Activated CD4-positive, alpha-beta memory T cell treated with anti-CD3 and anti-CD28 coated beads for 36 hours (primary cell): ENCODE results near the gene HCN2. TPM values are rescaled to one million over a fixed set of nuclear protein-coding genes. Genes with fewer than 3 reads are reported as not detected.

ENCODE experiments used
- CTCF ChIA-PET: fragments of 350-600 bp; sonication (Branson Sonifier 250); formaldehyde crosslinking; loops from one replicate; lab custom pipeline; 2021; ENCODE audit warnings: antibody characterized with exemption, inconsistent platforms; lab: Charles Lee
- POLR2A ChIA-PET: fragments of 350-600 bp; sonication (Branson Sonifier 250); formaldehyde crosslinking; loops from one replicate; lab custom pipeline; 2021; ENCODE audit warnings: antibody characterized with exemption; lab: Charles Lee
- DNase-seq: peaks from one replicate; pipeline ENCODE4 v3.0.0-alpha.2; 2020
- H3K27ac Mint-ChIP-seq: one replicate; pipeline ENCODE4 v1.8.0; 2021; ENCODE audit warnings: mixed read lengths
- H3K27me3 Mint-ChIP-seq: one replicate; pipeline ENCODE4 v1.8.0; 2021; ENCODE audit warnings: mixed read lengths
- H3K36me3 Mint-ChIP-seq: one replicate; pipeline ENCODE4 v1.8.0; 2021; ENCODE audit warnings: mixed read lengths
- H3K4me1 Mint-ChIP-seq: one replicate; pipeline ENCODE4 v1.8.0; 2021; ENCODE audit warnings: low read depth, mixed read lengths
- H3K4me3 Mint-ChIP-seq: one replicate; pipeline ENCODE4 v1.8.0; 2021; ENCODE audit warnings: mild to moderate bottlenecking, mixed read lengths
- H3K9me3 Mint-ChIP-seq: one replicate; pipeline ENCODE4 v1.8.0; 2021; ENCODE audit warnings: mixed read lengths
- intact Hi-C: fragments of 100-400 bp; cut with micrococcal nuclease; formaldehyde crosslinking; loops from one replicate; pipeline ENCODE4 v1.15.1; 2023
- total RNA-seq, 2 experiments: library from RNA; stranded (reverse); gene quantifications; one replicate each; pipeline ENCODE4 v1.2.3, GENCODE V29; 2021

Gene HCN2
- total RNA-seq, 2 experiments from 2014 or later = 1.00 to 1.0 TPM

DNA sequence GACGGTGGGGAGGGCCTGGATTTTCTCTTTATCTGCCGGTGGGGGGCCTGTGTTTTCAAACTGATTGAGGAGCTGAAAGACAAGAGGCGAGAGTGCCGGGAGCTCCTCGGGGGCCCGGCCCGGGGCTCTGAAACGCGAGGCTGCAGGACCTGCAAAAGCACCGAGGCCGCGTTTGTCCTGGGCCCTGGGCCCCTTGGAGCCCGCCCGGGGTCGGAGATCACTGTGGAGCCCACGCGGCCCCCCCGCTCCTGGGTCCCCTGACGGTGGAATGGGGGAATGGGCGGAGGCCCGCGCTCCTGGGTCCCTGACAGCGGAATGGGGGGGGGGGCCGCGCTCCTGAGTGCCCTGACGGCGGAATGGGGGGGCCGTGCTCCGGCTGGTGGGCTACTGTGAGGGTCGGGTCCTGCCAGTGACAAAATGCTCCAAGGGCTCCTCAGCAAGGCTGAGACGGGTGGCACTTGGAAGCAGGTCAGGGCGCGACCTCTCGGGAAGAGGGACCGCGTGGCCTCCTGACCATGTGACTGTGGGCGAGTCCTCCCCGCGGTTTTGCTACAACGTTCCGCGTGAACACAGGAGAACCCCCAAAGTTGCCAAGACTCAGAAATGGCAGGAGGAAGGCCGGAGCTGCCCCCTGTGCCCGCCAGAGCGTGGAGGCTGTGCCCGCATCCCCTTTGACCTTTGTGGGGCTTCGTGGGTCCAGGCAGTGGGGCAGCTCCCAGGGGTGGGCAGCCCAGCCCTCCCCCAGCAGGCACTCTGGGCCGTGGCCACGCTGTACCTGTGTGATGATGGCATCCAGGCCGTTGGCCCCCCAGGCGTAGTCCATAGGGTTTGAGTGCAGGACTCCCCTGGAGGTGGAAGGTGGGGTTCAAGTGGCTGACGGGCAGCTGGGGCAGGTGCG lies 59.5 kb downstream of the HCN2 start:
- Mint-ChIP-seq H3K27ac (no peak overlapping the region), H3K4me3 (no peak overlapping the region), H3K36me3 (peaks cover 15% of the 10 kb centered on the region), H3K27me3 (no peaks in the 10 kb centered on the region), H3K4me1 (no peaks in the 10 kb centered on the region), H3K9me3 (no peaks in the 10 kb centered on the region)
- DNase-seq = no peak
- intact Hi-C loops = no loop called here
- CTCF ChIA-PET = no interaction called here
- POLR2A ChIA-PET = no interaction called here

GRCh38 chr19:650121-650520 lies 60.4 kb downstream of the HCN2 start:
- intact Hi-C loops = no loop called here
- Mint-ChIP-seq H3K36me3 (peaks cover 15% of the 10 kb centered on the region), H3K4me3 (no peak overlapping the region), H3K9me3 (no peaks in the 10 kb centered on the region), H3K27ac (no peak overlapping the region), H3K27me3 (no peaks in the 10 kb centered on the region), H3K4me1 (peaks cover 5% of the 10 kb centered on the region)
- DNase-seq = no peak
- ChIA-PET CTCF (no interaction called here), POLR2A (interaction anchor here (0.5 to 0.9 kb wide), 2 partner anchors 64 to 92 kb away, joined by 3 read pairs; no protein-coding TSS in a partner anchor)

GRCh38 chr19:651114-651818 lies 61.6 kb downstream of the HCN2 start:
- intact Hi-C loops = no loop called here
- no peak for DNase-seq
- Mint-ChIP-seq H3K36me3 (peaks cover 16% of the 10 kb centered on the region), H3K27me3 (no peaks in the 10 kb centered on the region), H3K9me3 (no peaks in the 10 kb centered on the region), H3K4me1 (peaks cover 15% of the 10 kb centered on the region), H3K27ac (no peak overlapping the region), H3K4me3 (no peak overlapping the region)
- ChIA-PET CTCF (no interaction called here), POLR2A (no interaction called here)

GRCh38 chr19:651991-652390 lies 62.3 kb downstream of the HCN2 start:
- no peaks in the 10 kb centered on the region for H3K9me3 Mint-ChIP-seq
- H3K4me1 Mint-ChIP-seq = peaks cover 18% of the 10 kb centered on the region
- ChIA-PET POLR2A (no interaction called here), CTCF (no interaction called here)
- peaks cover 14% of the 10 kb centered on the region for H3K36me3 Mint-ChIP-seq
- H3K27me3 Mint-ChIP-seq = no peaks in the 10 kb centered on the region
- H3K27ac Mint-ChIP-seq = no peak overlapping the region
- no peak for DNase-seq
- H3K4me3 Mint-ChIP-seq = no peak overlapping the region
- intact Hi-C loops = no loop called here

GRCh38 chr19:652467-653389 lies 63.0 kb downstream of the HCN2 start:
- no peak for DNase-seq
- CTCF ChIA-PET = no interaction called here
- intact Hi-C loops = no loop called here
- no peak overlapping the region for H3K4me3 Mint-ChIP-seq
- POLR2A ChIA-PET = no interaction called here
- peaks cover 25% of the 10 kb centered on the region for H3K4me1 Mint-ChIP-seq
- peaks cover 18% of the 10 kb centered on the region for H3K36me3 Mint-ChIP-seq
- no peak overlapping the region for H3K27ac Mint-ChIP-seq
- H3K9me3 Mint-ChIP-seq = no peaks in the 10 kb centered on the region
- no peaks in the 10 kb centered on the region for H3K27me3 Mint-ChIP-seq

DNA sequence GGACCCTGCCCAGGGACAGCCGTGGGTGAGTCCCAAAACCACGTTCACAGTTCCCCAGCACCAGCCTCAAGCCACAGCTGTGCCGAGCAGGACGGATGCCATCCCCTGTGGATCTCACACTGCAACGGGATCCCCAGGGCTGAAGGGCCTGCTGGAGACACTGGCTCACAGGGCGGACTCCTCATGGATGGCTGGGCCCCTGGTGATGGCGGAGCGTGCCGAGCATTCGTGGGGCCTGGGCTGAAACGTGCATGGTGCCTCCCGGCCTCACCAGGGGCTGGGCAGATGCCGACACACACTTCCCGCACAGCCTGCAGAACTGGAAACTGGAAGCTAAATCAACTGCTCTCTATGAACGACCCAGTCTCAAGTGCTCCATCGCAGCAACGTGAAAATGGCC lies 63.7 kb downstream of the HCN2 start:
- intact Hi-C loops = no loop called here
- Mint-ChIP-seq H3K36me3 (peaks cover 15% of the 10 kb centered on the region), H3K4me1 (peaks cover 32% of the 10 kb centered on the region), H3K9me3 (no peaks in the 10 kb centered on the region), H3K27me3 (no peaks in the 10 kb centered on the region), H3K27ac (no peak overlapping the region), H3K4me3 (no peak overlapping the region)
- DNase-seq = no peak
- CTCF ChIA-PET = no interaction called here
- POLR2A ChIA-PET = no interaction called here

- no peaks in the 10 kb centered on the region for H3K9me3 Mint-ChIP-seq
- H3K4me3 Mint-ChIP-seq = no peak overlapping the region
- DNase-seq = no peak
- H3K27ac Mint-ChIP-seq = peak overlapping the region; percentile 18
- H3K4me1 Mint-ChIP-seq = peaks cover 50% of the 10 kb centered on the region
- peaks cover 18% of the 10 kb centered on the region for H3K36me3 Mint-ChIP-seq
- ChIA-PET CTCF (interaction anchor here (0.7 kb wide), 1 partner anchor 72 kb away, joined by 3 read pairs; no protein-coding TSS in a partner anchor), POLR2A (no interaction called here)
- H3K27me3 Mint-ChIP-seq = no peaks in the 10 kb centered on the region
- intact Hi-C loops = no loop called here
Observed at GRCh38 chr19:655691-656090, 66.0 kb downstream of the HCN2 start.

DNA sequence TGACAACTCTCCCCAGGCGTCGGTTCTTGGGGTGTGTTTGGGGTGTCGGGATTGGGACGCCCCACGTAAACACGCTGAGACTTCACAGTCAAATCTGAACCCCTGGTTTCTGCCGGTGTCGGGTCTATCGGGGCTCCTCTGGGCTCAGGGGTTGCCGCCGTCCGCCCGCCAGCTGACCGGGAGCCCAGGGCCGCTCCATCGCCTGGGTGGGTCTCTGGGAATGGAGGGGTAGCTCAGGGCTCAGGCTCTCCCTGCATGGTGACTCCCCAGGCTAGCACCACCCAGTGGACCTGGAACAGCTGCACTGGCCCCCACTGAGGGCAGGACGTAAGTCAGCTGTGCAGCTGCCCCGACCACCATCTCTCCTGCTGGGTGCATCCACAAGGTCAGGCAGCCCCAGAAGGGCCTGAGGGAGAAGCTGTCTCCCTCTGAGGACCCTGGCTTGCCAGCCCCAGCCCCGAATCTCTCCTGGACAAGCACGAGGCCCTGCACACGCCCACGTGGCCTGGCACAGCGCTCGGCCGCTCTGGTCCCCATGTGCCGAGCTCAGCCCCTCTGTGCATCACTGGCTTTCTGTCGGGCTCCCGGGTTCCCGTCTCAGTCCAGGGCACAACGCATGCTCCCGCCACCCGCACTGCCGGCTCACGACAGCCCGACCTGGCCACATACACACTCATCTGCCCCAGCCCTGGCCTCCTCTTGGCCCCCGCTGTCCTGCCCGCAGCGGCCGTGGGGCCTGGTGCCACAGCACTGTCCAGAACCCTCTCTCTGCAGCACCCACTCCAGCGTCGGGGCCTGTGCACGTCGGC lies 67.3 kb downstream of the HCN2 start:
- CTCF ChIA-PET = interaction anchor here (1.0 kb wide), 1 partner anchor 77 kb away, joined by 3 read pairs; no protein-coding TSS in a partner anchor
- H3K27ac Mint-ChIP-seq = peak overlapping the region; percentile 13
- H3K27me3 Mint-ChIP-seq = no peaks in the 10 kb centered on the region
- POLR2A ChIA-PET = interaction anchor here (0.7 kb wide), 1 partner anchor 84 kb away, joined by 3 read pairs; the partner anchor contains the start of gene BSG
- no peak for DNase-seq
- intact Hi-C loops = no loop called here
- H3K9me3 Mint-ChIP-seq = no peaks in the 10 kb centered on the region
- H3K4me1 Mint-ChIP-seq = peaks cover 53% of the 10 kb centered on the region
- H3K4me3 Mint-ChIP-seq = no peak overlapping the region
- H3K36me3 Mint-ChIP-seq = peaks cover 25% of the 10 kb centered on the region

- DNase-seq = no peak
- intact Hi-C loops = no loop called here
- POLR2A ChIA-PET = no interaction called here
- Mint-ChIP-seq H3K36me3 (peaks cover 25% of the 10 kb centered on the region), H3K4me1 (peaks cover 53% of the 10 kb centered on the region), H3K4me3 (no peak overlapping the region), H3K27ac (no peak overlapping the region), H3K9me3 (no peaks in the 10 kb centered on the region), H3K27me3 (no peaks in the 10 kb centered on the region)
- CTCF ChIA-PET = no interaction called here
Observed at GRCh38 chr19:657611-658010, 67.9 kb downstream of the HCN2 start.

DNA sequence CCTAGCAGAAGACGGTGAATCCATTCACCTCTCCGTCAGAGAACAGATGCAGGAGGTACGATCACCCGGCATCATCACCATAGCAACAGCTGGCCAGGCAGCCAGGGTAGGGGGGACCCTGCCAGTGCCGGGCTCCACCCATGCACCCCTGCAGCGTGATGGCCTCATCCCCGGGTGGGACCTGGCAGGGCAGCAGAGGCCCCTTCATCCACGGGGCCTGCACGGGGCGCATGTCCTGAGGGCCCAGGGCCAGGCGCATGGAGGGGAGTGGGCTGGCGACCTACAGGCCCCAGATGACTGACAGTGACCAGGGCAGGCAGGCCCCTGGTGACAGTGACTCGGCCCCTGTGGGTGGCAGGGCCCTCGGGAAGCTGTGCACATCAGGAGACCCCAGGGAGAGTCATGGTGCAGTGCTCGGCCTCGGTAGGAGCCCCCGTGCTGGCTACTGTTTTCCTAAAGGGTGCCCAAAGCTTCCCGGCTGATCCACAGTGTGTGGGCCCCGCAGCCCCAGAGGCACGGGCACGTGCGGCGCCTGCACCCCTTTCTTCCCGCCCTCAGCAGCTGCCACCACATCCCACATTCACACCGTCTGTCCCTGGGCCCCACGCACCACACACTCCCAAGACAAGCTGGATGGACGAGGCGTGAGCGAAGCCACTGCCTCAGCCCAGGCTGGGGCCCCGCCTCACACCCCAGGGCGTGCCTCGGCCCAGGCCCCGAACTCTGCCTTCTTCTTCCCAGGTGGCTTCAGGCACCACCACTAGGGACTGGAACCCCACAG lies 68.6 kb downstream of the HCN2 start:
- CTCF ChIA-PET = interaction anchor here (0.7 kb wide), 1 partner anchor 608 kb away, joined by 3 read pairs; no protein-coding TSS in a partner anchor
- Mint-ChIP-seq H3K4me3 (no peak overlapping the region), H3K27me3 (no peaks in the 10 kb centered on the region), H3K27ac (peak overlapping the region; percentile 51), H3K36me3 (peaks cover 25% of the 10 kb centered on the region), H3K9me3 (no peaks in the 10 kb centered on the region), H3K4me1 (peaks cover 53% of the 10 kb centered on the region)
- DNase-seq = no peak
- intact Hi-C loops = no loop called here
- POLR2A ChIA-PET = no interaction called here
